GM18502 (cell line): ENCODE data around the gene CSKMT.
A peak's percentile ranks its signal among the peaks of the same experiment; 100 is the strongest.
"Not testable (repeated sequence)": the region's sequence is repeated elsewhere in the genome, so short reads cannot be mapped to it uniquely, and the experiment has no call there.

Source experiments
- ATAC-seq: cut with Tn5 transposase; IDR thresholded peaks from one replicate; pipeline ENCODE4 v1.9.1; 2021; ENCODE audit warnings: mild to moderate bottlenecking; ENCODE audit not compliant: unreplicated experiment, poor library complexity

CSKMT gene

GRCh38 chr11:62687508-62688396 is 22.6 kb downstream of the CSKMT start:
- ATAC-seq, result no peak

DNA sequence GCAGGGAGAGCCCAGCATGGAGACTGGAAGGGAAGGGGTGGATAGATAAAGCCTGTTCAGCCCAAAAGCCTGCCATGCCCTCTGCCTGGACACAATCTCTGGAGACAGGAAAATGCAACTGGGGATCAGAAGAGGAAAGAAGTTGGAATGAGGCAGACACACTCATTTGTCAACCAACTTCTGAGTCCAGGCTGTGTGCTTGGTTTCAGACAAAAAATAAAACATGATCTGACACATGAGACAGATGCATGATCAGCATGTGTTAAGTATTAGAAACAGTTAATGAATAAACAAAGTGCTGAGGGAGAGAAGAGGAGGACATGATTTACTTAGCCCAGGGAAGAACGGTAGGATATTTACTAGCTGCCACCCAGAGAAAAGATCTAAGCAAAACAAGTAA is 23.4 kb downstream of the CSKMT start:
- no peak for ATAC-seq

DNA sequence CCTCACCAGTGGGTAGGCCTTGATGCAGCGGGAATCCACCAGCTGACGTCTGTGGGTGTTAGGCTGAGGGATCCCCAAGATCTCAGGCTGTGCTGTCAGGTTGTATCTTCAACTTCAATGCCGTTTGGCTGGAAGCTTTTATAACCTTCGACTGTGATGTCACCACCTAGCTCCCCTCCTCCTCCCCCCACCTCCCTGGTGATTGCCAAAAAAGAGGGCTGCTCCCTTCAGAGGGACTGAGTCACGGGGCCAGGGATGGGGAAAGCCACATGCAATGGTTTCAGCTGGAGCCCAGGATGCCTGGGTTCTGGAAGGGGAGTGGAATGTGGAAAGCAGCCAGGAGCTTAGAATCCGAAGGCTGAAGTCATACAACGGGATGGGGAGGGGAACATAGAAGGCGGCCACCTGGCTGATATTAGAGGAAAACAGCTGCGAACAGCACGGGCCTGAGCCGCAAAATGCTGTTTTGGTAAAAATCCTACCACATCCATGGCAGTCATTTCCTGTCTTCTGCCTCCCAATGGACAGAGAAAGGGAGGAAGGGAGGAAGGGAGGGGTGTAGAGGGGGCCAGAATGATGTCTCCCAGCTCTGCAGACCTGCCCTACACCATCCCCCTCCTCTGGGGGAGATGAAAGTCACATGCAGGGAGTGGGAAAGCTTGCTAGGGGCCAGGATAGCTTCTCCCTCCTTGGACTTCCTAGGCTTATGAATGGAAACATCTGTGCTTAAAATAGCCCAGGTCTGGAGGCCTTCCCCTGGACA is 24.5 kb downstream of the CSKMT start, which contains the start of gene LRRN4CL:
Gene LRRN4CL, minus strand, starts transcription at position 110 of the 763 bp plus-strand sequence. CDS start 1,022 bp downstream, outside the sequence.
- ATAC-seq, result no peak

DNA sequence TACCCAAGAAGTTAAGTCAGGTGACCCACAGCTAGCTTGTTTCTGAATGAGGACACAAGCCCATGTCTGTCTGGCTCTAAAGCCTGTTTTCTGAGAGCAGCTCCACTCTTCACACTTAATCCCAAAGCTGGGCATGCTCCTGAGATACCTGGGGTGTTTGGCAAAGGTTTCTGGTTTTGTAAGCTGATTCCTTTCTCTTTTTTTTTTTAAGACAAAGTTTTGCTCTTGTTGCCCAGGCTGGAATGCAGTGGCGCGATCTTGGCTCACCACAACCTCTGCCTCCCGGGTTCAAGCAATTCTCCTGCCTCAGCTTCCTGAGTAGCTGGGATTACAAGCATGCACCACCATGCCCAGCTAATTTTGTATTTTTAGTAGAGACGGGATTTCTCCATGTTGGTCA is 28.5 kb downstream of the CSKMT start:
- not testable (repeated sequence) for ATAC-seq

DNA sequence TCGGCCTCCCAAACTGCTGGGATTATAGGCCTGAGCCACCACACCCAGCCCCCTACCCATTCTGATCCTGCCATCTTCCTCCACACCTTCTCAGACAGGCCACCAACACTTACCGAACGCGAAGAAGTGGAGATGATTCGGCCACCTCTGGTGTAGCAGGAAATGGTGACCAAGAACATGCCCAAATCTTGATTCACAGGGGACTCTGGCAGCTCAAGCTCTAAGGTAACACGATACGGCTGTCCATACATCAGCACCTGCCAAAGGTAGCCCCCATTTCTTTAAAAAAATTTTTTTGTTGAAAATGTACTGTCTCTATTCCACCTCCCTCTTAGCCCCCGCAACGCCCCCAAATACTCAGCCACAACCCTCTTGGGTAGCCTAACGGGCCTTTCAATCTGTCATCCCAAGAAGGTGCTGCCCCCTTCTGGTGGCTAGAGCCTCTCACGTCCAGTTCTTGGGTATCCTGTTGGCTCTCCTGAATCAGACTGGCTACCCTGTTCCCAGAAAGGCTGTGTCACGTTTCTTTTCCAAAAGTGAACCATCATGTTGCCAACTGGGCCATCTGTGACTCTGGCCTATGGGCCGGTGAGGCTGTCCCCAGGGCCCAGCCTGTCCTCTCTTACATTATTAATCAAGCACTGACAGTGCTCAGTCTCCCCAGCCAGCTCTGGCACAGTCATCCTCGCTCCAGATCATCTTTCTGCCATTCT is 29.5 kb downstream of the CSKMT start:
- no peak for ATAC-seq

GRCh38 chr11:62702246-62702645 is 37.1 kb downstream of the CSKMT start:
- no peak for ATAC-seq

DNA sequence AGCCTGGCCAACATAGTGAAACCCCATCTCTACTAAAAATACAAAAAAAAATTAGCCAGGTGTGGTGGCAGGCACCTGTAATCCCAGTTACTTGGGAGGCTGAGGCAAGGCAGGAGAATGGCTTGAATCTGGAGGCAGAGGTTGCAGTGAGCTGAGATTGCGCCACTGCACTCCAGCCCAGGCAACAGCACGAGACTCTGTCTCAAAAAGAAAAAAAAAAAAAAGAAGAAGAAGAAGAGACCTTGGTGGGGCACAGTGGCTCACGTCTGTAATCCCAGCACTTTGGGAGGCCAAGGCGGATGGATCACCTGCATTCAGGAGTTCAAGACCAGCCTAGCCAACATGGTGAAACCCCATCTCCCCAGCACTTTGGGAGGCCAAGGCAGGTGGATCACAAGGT is 38.8 kb downstream of the CSKMT start:
- ATAC-seq, result not testable (repeated sequence)

DNA sequence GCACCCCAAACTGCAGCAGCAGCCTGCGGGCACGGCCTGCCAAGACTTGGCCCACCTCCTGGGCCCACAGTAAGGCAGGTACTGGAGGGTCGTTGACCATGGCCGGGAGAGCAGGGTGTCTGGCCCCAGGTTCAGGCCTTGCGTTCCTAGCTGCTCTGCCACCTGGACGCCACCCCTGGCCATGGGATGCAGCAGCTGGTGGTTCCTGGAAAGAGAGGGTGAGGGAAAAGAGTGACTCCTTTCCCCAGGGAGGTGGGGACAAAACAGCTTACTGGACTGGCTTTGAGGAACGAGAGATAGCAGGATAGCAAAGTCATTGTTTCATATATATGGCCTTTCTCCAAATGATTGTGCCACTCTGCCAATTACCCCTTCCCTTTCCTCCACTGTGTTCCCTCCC is 40.3 kb downstream of the CSKMT start:
- no peak for ATAC-seq

GRCh38 chr11:62705880-62706849 is 41.1 kb downstream of the CSKMT start:
- ATAC-seq, result peak; percentile 64

DNA sequence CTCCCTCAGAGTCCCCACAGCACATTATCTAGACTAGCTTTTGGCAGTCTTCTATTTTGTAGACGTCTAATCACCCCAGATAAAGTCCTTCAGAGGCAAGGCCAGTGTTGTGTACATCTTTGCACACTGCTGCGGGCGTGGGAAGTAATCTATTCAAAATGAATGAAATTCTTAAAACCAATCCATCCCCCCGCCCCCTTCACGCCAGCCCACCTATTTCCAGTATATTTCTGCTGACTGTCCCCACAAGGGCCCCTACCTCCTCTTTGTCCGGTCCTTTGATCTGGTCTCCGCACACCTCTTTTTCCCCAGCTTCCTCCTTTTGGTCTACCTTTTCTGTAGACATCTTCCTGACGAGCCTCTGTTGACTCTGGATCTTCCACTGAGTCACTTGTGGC is 41.7 kb downstream of the CSKMT start:
- ATAC-seq, result no peak

- no peak for ATAC-seq
These were observed 42.3 kb downstream of the CSKMT start, which contains the start of the genes BSCL2 and GNG3 for GRCh38 chr11:62707277-62707861. TSS of gene BSCL2 (minus strand) at chr11:62707424. CDS start at chr11:62707195, 229 bp downstream. TSS of gene GNG3 (plus strand) at chr11:62707676. CDS start at chr11:62708296, 620 bp downstream.

DNA sequence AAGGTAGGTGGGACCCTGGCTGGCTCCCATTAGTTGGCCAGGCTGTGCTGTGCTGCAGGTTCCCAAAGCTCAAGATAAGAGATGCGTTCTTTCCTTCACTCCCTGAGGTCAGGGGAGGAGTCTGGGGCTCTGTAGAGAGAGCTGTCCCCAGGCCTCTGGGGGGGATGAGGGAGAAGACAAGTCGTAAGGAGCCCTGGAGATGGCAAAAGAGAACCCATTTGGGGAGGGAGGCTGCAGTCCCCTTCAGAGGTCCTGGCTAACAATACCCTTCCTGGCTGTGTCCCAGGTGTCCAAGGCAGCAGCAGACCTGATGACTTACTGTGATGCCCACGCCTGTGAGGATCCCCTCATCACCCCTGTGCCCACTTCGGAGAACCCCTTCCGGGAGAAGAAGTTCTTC is 43.3 kb downstream of the CSKMT start:
- ATAC-seq, result no peak

DNA sequence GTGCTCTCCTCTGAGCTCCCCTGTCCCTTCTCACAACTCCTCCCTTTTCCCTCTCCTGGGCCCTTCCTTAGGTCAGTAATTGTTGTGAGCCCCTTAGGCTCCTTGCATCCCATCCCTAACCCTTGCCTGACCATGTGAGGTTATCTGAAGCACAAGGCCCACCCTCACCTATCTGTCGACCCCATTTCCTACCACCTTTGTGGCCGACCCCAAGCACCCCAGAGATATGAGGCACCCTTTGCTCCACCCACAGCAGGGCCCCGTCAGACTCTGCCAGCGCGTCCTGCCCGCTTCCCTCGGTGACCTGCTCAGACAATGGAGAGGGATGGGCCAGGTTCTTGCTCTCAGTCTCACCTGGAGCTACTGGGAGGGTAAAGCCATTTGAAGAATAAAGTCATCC is 43.7 kb downstream of the CSKMT start:
- no peak for ATAC-seq

DNA sequence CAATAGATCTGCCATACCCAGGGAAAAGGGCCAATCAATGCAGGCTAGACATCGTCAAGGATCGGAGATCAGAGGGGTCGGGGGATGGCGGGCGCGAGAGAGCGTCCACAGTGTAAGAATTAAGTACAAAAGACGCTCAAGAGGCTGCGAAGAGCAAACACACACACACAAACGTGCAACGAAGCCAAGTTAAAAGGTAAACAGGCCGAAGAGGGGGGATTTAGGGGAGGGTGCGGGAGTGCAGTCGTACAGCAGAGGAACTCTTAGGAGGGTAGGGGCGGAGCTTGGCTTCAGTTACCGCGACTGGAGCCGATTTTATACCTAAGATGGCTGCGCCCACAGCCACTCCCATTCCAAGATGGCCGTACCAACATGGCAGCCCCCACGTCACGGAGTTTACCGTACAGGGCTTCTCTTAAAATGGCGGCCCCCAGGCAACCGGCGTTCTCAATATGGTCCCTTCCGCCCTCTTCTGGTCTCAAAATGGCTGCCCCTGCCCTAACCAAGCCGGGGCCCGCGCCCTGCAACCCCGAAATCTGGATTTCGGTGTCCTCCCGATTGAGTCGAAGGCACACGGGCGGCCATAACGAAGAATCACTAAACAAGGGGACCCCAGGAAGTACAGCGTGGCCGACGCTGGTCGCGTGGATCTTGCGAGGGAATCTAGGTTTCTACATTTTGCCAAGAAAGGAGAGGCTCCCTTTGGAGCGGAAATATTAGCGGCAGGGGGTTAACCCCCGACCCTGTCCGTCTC is 44.3 kb downstream of the CSKMT start:
- ATAC-seq, result peak; percentile 73

- ATAC-seq, result peak; percentile 5
These were observed 44.9 kb downstream of the CSKMT start for GRCh38 chr11:62710001-62710345.

DNA sequence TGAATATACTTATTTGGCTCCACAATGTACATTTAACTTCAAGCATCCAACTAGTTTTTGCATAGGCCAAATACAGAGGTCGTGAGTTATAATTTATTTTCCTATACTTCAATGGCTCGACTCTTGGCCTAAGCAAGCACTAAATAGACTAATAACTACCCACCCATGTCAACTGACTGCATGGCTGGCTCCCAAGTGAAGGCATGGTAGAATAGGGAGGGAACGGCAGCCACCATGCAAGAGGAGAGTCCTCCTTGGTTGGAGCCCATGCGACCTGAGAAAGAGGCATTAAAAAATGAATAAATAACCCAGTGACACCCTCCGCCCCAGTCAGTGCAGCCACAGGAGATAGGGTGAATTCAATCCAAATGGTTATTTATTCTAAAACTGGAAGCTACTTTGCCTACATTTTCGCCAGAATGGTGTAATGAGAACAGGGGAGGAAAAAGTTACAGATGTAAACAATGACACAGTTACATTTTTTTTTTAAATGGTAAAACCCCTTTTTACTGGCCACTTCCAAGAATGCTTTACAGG is 47.2 kb downstream of the CSKMT start:
- ATAC-seq, result no peak

DNA sequence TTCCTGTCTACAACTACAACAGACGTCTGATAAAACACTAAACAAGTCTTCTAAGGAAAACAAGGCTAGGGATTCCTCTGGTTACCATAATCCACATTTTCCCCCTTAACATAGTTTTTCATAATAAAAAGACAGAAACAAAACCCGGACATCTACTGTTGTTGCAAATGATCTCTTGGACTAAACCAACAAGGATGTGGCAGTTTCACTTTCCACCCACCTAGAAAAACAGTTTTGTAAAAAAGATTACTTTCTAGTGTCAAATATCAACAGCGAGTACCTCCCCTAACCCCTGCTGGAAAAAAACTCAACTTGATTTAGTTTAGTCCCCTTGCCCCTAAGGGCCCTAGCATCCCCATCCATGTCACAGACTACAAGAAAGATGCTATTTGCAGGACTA is 47.7 kb downstream of the CSKMT start:
- no peak for ATAC-seq

DNA sequence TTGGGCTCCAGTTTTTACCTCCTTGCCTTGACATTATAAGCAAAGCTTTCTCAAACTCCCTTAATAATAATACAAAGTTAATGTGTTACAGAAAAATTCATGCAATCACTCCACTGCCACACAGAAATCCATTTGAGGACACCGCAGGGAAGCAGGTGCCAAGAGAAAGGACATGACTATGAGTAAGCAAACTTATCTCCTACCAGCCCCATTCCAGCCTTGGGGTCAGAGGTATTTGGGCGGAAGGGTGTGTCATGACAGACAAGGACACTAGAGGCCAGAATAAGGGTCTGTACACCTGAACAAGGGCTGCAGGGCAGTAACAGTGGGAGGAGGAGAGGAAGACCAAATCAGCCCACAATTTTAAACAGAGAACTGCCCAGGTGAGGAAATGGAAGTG is 48.2 kb downstream of the CSKMT start:
- no peak for ATAC-seq
